ENCODE measurements around the gene CACNA1C.

DNA sequence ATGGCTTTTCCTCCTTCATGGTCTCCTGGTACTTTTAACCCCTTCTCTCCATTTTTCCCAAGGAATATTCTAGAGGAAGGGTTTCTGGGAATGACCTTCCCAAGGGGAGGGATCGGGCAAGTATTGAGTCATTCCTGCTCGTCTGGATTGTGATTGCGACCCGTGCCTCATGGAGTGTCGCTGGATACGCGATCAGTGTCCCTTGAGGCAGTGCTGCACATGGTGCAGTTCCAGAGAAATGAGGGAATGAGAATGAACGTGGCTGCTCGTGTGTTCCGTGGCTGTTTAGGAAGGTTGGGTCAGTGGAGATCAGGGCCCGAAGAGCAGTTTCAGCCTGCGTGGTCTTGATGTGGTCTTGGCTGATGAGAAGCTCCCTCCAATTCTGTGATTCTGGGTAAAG is 234.4 kb downstream of the CACNA1C start:
- TF ChIP-seq, protein P1, sequence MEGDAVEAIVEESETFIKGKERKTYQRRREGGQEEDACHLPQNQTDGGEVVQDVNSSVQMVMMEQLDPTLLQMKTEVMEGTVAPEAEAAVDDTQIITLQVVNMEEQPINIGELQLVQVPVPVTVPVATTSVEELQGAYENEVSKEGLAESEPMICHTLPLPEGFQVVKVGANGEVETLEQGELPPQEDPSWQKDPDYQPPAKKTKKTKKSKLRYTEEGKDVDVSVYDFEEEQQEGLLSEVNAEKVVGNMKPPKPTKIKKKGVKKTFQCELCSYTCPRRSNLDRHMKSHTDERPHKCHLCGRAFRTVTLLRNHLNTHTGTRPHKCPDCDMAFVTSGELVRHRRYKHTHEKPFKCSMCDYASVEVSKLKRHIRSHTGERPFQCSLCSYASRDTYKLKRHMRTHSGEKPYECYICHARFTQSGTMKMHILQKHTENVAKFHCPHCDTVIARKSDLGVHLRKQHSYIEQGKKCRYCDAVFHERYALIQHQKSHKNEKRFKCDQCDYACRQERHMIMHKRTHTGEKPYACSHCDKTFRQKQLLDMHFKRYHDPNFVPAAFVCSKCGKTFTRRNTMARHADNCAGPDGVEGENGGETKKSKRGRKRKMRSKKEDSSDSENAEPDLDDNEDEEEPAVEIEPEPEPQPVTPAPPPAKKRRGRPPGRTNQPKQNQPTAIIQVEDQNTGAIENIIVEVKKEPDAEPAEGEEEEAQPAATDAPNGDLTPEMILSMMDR (IDR thresholded peaks at IDR 0.05) = no peak
- TF ChIP-seq EP300 (IDR thresholded peaks at IDR 0.05) = peak in 1 of 2 donors; percentile 27

Measured in tibial nerve (tissue), 4 donors.